Osteoblast (primary cell): Measurements from ENCODE around the gene GAS7. TPM values are rescaled to one million over a fixed set of nuclear protein-coding genes. Genes with fewer than 3 reads are reported as not detected.

ENCODE experiments used
- DNase-seq: peaks from one replicate; pipeline ENCODE4 v3.0.0; 2011; ENCODE audit warnings: low spot score, mixed read lengths; ENCODE audit not compliant: insufficient read length; ENCODE audit errors: missing footprints
- H2AFZ ChIP-seq: 2 replicates; pipeline ENCODE4 v1.6.0; 2011; ENCODE audit warnings: mild to moderate bottlenecking, low read length
- H3K27ac ChIP-seq: 2 replicates; pipeline ENCODE4 v1.5.1; 2011; ENCODE audit warnings: mild to moderate bottlenecking, low read depth, low read length, moderate library complexity
- H3K27me3 ChIP-seq: 2 replicates; pipeline ENCODE4 v1.6.0; 2012; ENCODE audit warnings: mild to moderate bottlenecking, control low read depth, inconsistent platforms, low read length, moderate library complexity; ENCODE audit not compliant: insufficient read depth
- H3K36me3 ChIP-seq: 2 replicates; pipeline ENCODE4 v1.5.1; 2011; ENCODE audit warnings: mild to moderate bottlenecking, low read length, control low read depth, moderate library complexity; ENCODE audit not compliant: insufficient read depth
- H3K4me1 ChIP-seq: 2 replicates; pipeline ENCODE4 v1.5.1; 2011; ENCODE audit warnings: mild to moderate bottlenecking, low read length, control low read depth, moderate library complexity; ENCODE audit not compliant: insufficient read depth
- H3K4me2 ChIP-seq: 2 replicates; pipeline ENCODE4 v1.6.0; 2011; ENCODE audit warnings: mild to moderate bottlenecking, low read length; ENCODE audit not compliant: insufficient read depth
- H3K4me3 ChIP-seq: fragments of 200-600 bp; sonication (generic); 3 replicates; pipeline ENCODE4 v1.5.1; 2012; ENCODE audit warnings: mild to moderate bottlenecking, low read length, inconsistent platforms; ENCODE audit not compliant: insufficient read depth
- H3K79me2 ChIP-seq: 2 replicates; pipeline ENCODE4 v1.6.0; 2012; ENCODE audit warnings: mild to moderate bottlenecking, low read length, control low read depth, inconsistent platforms; ENCODE audit not compliant: insufficient read depth
- H3K9me3 ChIP-seq: 2 replicates; pipeline ENCODE4 v1.5.1; 2011; ENCODE audit warnings: low read depth, low read length, control low read depth
- H4K20me1 ChIP-seq: 2 replicates; pipeline ENCODE4 v1.6.0; 2012; ENCODE audit warnings: mild to moderate bottlenecking, low read length, control low read depth; ENCODE audit not compliant: insufficient read depth
- total RNA-seq: library from RNA; depleted of rRNA; stranded (reverse); fragments of >200 nt; gene quantifications from 2 replicates; pipeline ENCODE4 v1.2.3, GENCODE V29; 2012
- TF ChIP-seq, protein P1 (sequence below): IDR thresholded peaks from 2 replicates; pipeline ENCODE4 v1.5.1; 2011; ENCODE audit warnings: mild to moderate bottlenecking, low read depth, low read length, moderate library complexity; ENCODE audit errors: extremely low read depth

Gene GAS7
- total RNA-seq, 1 donor, result 3.6 TPM

DNA sequence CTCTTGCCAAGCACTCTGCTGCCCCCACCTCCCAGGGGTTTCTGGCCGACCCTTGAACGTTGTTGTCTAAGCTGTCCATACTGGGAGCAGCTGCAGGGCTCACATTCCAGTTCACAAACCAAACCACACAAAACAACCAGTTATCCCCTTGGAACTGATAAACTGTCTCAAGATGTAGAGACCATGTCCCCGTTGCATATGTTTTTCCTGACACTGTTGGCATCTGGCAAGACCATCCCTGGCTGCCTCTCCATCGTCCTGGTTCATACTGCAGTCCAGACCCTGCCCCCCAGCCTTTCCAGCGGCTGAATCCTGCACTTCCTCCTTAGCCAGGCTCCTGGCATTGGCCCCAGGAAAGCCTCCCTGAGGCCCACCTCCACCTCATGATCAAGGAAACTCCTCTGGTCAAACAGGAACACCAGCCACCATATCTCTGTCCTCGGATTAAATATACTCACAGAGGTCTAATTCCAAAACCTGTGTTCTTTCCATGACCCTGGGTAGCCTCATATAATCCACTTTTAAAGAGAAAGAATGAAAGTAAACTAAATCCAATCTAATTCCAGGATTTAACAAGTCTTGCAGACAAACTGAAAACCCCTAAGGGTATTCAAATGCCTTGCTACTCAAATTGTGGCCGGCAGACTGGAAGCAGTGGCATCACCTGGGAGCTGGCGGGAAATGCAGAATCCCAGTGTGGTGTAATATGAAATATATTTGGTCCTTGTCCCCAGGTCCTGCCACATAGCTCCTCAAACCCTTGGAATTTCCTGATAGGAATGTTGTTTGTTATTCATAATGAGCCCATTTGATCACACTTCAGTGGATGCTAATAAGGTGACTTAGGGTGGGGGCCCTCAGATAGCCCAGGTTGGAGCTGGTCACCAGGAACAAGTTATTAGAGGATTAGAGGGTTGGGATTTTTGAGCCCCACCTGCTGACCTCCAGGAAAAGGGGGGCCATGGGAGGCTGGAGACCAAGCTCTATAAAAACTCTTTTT lies 14.2 kb downstream of the GAS7 start:
- Histone ChIP-seq H3K4me3 (no peak overlapping the region), H3K9me3 (no peaks in the 10 kb centered on the region), H3K4me1 (no peaks in the 10 kb centered on the region), H3K27ac (no peak overlapping the region), H2AFZ (no peak overlapping the region), H3K27me3 (no peaks in the 10 kb centered on the region), H3K36me3 (no peaks in the 10 kb centered on the region), H3K79me2 (no peaks in the 10 kb centered on the region), H4K20me1 (no peaks in the 10 kb centered on the region), H3K4me2 (no peak overlapping the region)
- no peak for DNase-seq
- TF ChIP-seq, protein P1, sequence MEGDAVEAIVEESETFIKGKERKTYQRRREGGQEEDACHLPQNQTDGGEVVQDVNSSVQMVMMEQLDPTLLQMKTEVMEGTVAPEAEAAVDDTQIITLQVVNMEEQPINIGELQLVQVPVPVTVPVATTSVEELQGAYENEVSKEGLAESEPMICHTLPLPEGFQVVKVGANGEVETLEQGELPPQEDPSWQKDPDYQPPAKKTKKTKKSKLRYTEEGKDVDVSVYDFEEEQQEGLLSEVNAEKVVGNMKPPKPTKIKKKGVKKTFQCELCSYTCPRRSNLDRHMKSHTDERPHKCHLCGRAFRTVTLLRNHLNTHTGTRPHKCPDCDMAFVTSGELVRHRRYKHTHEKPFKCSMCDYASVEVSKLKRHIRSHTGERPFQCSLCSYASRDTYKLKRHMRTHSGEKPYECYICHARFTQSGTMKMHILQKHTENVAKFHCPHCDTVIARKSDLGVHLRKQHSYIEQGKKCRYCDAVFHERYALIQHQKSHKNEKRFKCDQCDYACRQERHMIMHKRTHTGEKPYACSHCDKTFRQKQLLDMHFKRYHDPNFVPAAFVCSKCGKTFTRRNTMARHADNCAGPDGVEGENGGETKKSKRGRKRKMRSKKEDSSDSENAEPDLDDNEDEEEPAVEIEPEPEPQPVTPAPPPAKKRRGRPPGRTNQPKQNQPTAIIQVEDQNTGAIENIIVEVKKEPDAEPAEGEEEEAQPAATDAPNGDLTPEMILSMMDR, result no peak

DNA sequence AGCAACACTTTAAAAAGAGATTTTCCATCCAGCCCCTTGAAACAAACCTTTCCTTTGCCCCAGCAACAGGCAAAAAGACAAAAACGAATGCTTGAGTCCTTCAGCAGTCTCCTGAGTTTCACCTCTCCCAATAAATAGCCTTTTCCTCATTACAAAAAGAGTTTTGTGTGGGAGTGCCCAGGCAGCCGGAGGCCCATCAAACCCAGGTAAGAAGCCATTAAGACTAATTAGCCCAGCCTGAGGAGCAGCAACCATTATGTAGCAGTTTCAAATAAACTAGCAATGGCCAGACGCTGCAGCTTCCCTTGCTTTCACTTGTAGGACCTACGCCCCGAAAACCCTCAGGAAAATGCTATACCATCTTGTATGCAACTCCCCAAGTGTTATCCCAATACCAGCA lies 15.6 kb downstream of the GAS7 start:
- TF ChIP-seq, protein P1, result no peak
- no peak overlapping the region for H3K27ac ChIP-seq
- H4K20me1 ChIP-seq, result no peaks in the 10 kb centered on the region
- H3K9me3 ChIP-seq, result no peaks in the 10 kb centered on the region
- H3K4me1 ChIP-seq, result no peaks in the 10 kb centered on the region
- no peaks in the 10 kb centered on the region for H3K36me3 ChIP-seq
- DNase-seq, result no peak
- H3K4me3 ChIP-seq, result no peak overlapping the region
- H2AFZ ChIP-seq, result no peak overlapping the region
- H3K79me2 ChIP-seq, result no peaks in the 10 kb centered on the region
- H3K4me2 ChIP-seq, result no peak overlapping the region
- no peaks in the 10 kb centered on the region for H3K27me3 ChIP-seq

DNA sequence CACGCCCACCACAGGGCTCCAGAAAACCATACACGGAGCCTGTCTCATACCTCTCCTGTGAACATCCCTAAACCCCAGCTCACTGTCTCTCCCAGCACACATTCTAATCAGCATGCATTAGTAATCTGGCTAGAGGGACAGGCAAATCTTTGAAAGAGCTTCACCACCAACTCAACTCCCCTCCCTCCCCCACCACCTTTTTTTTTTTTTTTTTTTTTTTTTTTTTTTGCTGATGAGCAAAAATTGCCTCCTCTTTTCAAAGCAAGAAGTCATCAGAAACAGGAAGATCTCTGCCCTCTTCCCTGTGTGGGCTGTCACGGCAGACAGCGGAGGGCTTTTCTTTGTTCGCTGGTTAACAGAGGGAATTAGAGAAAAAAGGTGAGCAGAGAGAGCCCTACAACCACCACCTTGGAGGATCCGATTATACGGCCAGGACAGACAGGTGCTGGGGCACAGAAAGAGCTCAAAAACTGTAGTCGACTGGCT lies 19.9 kb downstream of the GAS7 start:
- DNase-seq, result no peak
- Histone ChIP-seq H4K20me1 (no peaks in the 10 kb centered on the region), H3K36me3 (no peaks in the 10 kb centered on the region), H3K4me3 (no peak overlapping the region), H3K9me3 (no peaks in the 10 kb centered on the region), H3K79me2 (no peaks in the 10 kb centered on the region), H3K4me2 (no peak overlapping the region), H3K27ac (no peak overlapping the region), H3K27me3 (no peaks in the 10 kb centered on the region), H3K4me1 (no peaks in the 10 kb centered on the region), H2AFZ (no peak overlapping the region)
- TF ChIP-seq, protein P1, result no peak

DNA sequence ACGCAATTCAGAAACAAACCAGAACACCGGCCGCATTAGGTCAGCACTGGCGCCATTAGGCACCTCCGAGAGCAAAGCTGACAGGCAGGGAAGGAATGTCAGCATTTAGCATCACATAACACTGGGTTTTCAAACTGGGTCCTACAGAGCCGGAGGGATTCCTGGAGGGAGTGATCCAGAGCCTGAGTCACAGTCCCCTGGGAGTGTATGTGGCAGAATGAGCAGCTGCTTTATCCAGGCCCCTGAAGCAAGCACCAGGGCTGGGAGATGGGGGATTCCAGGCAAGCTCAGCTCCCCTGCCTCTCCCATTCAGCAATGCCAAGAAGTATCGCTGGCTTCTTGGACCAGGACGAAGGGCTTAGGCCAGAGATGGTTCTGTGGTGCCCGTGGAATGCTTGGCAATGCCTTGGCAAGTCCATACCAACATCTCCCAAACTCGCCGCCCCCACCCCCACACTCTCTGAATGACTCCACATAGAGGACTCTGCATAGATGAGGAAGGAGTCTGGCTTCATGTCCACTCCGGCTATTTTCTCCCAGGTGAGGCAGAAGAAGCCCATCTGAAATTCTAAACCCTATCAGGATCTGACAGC lies 20.4 kb downstream of the GAS7 start:
- Histone ChIP-seq H3K4me1 (no peaks in the 10 kb centered on the region), H3K79me2 (no peaks in the 10 kb centered on the region), H3K27ac (no peak overlapping the region), H3K4me3 (no peak overlapping the region), H3K27me3 (no peaks in the 10 kb centered on the region), H4K20me1 (no peaks in the 10 kb centered on the region), H3K4me2 (no peak overlapping the region), H3K9me3 (no peaks in the 10 kb centered on the region), H2AFZ (no peak overlapping the region), H3K36me3 (no peaks in the 10 kb centered on the region)
- TF ChIP-seq, protein P1, result no peak
- DNase-seq, result peak; percentile 93
